ENCODE measurements around the gene TMEM40.
A peak's percentile ranks its signal among the peaks of the same experiment; 100 is the strongest.

The TMEM40 gene

DNA sequence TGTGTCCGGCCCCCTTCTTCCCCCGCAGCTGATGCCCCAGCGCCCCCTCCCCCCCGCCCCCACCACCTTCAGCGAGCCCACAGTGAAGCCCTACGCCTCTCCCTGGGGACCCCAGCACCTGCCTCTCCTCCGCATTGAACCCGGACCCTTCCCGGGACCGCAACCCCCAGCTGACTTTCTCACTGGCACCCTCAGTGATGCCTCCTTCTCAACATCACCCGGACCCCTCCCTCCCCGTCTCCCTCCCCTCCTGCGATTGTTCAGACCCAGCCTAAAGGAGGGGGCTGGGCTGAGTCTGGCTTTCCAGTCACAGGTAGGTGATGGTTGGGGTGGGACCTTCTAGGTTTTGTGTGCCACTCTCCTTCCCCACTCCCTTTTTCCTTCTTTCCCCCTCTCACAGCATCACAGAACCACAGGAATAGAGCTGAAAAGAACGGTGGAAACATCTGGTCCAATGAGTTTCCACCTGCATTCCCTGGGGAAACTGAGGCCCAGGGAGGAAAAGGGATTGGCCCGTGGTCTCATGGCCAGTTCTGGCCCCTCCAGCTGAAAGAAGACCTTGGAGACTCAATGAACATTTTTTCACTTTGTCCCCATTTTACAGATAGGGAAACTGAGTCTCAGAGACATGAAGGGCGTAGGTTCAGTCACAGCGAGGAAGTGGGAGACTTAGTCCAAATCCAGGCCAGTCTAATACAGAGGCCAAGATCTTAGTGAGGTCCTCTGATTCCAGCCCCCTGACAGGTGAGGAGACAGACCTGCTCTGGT is 38.2 kb upstream of the TMEM40 start:
- Histone ChIP-seq H3K36me3 (ENCODE audit: control insufficient read depth in 1 of 2, insufficient read depth in 2 of 2, low read length in 2 of 2) (no peaks in the 10 kb centered on the region), H3K27ac (ENCODE audit: low read depth, low read length) (no peak overlapping the region), H2AK5ac (ENCODE audit: low read length) (no peak overlapping the region), H4K91ac (ENCODE audit: low read depth, low read length) (no peak overlapping the region), H3K23ac (ENCODE audit: low read length) (no peak overlapping the region), H2BK5ac (ENCODE audit: low read depth, low read length, poor library complexity) (no peak overlapping the region), H3K14ac (ENCODE audit: low read length) (no peak overlapping the region), H2AFZ (ENCODE audit: insufficient read depth, low read length, poor library complexity) (no peak overlapping the region), H3K79me2 (ENCODE audit: control insufficient read depth, insufficient read depth, low read length, poor library complexity) (no peaks in the 10 kb centered on the region), H2BK12ac (ENCODE audit: low read length) (no peak overlapping the region), H3K4me2 (ENCODE audit: low read length) (no peak overlapping the region), H3K4me1 (ENCODE audit: control insufficient read depth in 1 of 2, insufficient read depth in 2 of 2, low read length in 2 of 2) (peaks cover 3 to 8% of the 10 kb centered on the region in 2 experiments), H3K18ac (ENCODE audit: low read length) (no peak overlapping the region), H3K27me3 (ENCODE audit: insufficient read depth, low read length) (peaks cover 9% of the 10 kb centered on the region), H3K9me3 (ENCODE audit: insufficient read depth, low read depth, low read length) (no peaks in the 10 kb centered on the region), H3K4ac (ENCODE audit: low read depth, low read length) (no peak overlapping the region), H4K12ac (ENCODE audit: low read depth, low read length) (no peak overlapping the region), H3K4me3 (ENCODE audit: low read depth, low read length) (no peak overlapping the region), H3K9ac (ENCODE audit: low read length) (no peak overlapping the region), H3K79me1 (ENCODE audit: low read length) (no peaks in the 10 kb centered on the region), H2BK120ac (ENCODE audit: insufficient read depth, low read length, poor library complexity) (no peak overlapping the region), H4K8ac (ENCODE audit: low read depth, low read length) (no peak overlapping the region)
- no CpG with 5 or more reads among the region's 17 CpGs for WGBS (ENCODE audit: extremely low coverage, insufficient coverage, insufficient read length)
- DNase-seq: no peak

DNA sequence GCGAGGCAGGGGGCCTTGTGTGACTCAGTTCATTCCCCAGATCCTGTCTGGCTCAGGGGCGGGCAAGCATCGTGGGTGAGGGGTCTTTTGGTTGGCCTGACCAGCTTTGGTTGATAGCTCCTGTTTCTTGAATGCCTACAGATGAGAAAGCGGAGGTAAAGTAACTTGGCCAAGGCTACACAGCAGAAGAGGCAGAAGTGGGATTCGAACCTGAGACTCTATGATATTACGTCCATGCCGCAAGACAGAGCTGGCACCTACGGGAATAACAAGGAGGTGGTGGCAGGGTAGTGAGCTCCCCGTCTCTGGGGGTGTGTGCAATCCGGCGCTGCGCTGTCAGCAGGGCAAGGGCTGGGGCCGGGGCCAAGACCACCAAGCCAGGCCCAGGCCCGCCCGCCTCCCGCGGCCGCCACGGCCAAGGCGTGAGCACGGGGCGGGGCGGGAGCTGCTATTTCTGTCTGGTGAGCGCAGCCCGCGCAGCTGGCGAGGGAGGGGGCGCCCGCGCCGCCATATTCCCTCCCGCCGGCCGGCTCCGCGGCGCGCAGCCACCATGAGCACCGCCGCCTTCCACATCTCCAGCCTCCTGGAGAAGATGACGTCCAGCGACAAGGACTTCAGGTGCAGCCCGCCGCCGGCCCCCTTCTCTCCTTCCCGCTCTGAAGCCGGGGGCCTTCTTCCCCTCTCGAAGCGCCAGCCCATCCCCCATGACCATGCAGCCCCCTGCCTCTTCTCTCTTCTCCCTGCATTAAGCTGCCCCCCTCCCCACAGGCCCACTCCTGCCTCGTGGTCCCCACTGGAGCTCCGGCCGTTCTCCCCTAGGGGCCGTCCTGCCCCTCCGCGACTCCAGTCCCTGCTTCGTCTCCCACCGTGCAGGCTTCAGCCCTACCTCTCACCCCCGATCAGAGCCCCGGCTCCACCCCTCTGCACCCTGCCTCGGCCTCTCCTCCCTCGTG is 37.4 kb upstream of the TMEM40 start, which contains the start of gene CAND2:
CAND2 (plus strand) TSS at position 510 of the 953 bp plus-strand sequence; CDS start at position 551, 41 bp downstream.
- no CpG with 5 or more reads among the region's 61 CpGs for WGBS (ENCODE audit: extremely low coverage, insufficient coverage, insufficient read length)

DNA sequence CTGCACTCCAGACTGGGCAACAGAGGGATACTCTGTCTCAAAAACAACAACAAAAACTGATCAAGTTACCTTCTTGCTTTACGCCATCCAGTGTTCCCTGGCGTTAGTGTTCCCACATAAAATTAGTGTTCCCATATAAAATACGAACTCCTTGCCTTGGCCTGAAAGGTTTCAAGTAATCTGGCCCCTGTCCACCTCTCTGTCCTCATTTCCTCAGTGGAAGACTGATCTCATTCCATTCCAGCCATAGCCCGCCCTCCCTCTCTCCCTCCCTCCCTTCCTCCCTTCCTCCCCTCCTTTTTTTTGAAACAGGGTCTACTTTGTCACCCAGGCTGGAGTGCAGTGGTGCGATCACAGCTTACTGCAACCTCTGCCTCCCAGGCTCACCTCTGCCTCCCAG is 34.6 kb upstream of the TMEM40 start:
- Histone ChIP-seq H3K79me1 (ENCODE audit: low read length) (no peaks in the 10 kb centered on the region), H2BK120ac (ENCODE audit: insufficient read depth, low read length, poor library complexity) (no peak overlapping the region), H2AFZ (ENCODE audit: insufficient read depth, low read length, poor library complexity) (no peak overlapping the region), H3K9me3 (ENCODE audit: insufficient read depth, low read depth, low read length) (no peaks in the 10 kb centered on the region), H3K27ac (ENCODE audit: low read depth, low read length) (no peak overlapping the region), H3K79me2 (ENCODE audit: control insufficient read depth, insufficient read depth, low read length, poor library complexity) (no peaks in the 10 kb centered on the region), H3K4me3 (ENCODE audit: low read depth, low read length) (no peak overlapping the region), H3K23ac (ENCODE audit: low read length) (no peak overlapping the region), H3K27me3 (ENCODE audit: insufficient read depth, low read length) (peaks cover 9% of the 10 kb centered on the region), H3K18ac (ENCODE audit: low read length) (no peak overlapping the region), H4K12ac (ENCODE audit: low read depth, low read length) (no peak overlapping the region), H4K91ac (ENCODE audit: low read depth, low read length) (no peak overlapping the region), H3K14ac (ENCODE audit: low read length) (no peak overlapping the region), H3K4me2 (ENCODE audit: low read length) (no peak overlapping the region), H4K8ac (ENCODE audit: low read depth, low read length) (no peak overlapping the region), H3K4me1 (ENCODE audit: control insufficient read depth in 1 of 2, insufficient read depth in 2 of 2, low read length in 2 of 2) (peaks cover 3 to 8% of the 10 kb centered on the region in 2 experiments), H3K9ac (ENCODE audit: low read length) (no peak overlapping the region), H2AK5ac (ENCODE audit: low read length) (no peak overlapping the region), H3K4ac (ENCODE audit: low read depth, low read length) (no peak overlapping the region), H2BK12ac (ENCODE audit: low read length) (no peak overlapping the region), H2BK5ac (ENCODE audit: low read depth, low read length, poor library complexity) (no peak overlapping the region), H3K36me3 (ENCODE audit: control insufficient read depth in 1 of 2, insufficient read depth in 2 of 2, low read length in 2 of 2) (no peaks in the 10 kb centered on the region)
- no peak for DNase-seq
- no CpG with 5 or more reads among the region's 5 CpGs for WGBS (ENCODE audit: extremely low coverage, insufficient coverage, insufficient read length)

More for the DNA sequence above, 37.4 kb upstream of the TMEM40 start, which contains the start of gene CAND2:
- Histone ChIP-seq H3K9ac (ENCODE audit: low read length) (no peak within 1 kb of the TSS), H3K27ac (ENCODE audit: low read depth, low read length) (no peak within 1 kb of the TSS), H3K23ac (ENCODE audit: low read length) (no peak within 1 kb of the TSS), H4K91ac (ENCODE audit: low read depth, low read length) (no peak within 1 kb of the TSS), H3K4me3 (ENCODE audit: low read depth, low read length) (peak within 1 kb of the TSS; percentile 59), H3K4me1 (ENCODE audit: control insufficient read depth in 1 of 2, insufficient read depth in 2 of 2, low read length in 2 of 2) (peaks cover 3 to 8% of the 10 kb centered on the region in 2 experiments), H4K12ac (ENCODE audit: low read depth, low read length) (no peak within 1 kb of the TSS), H3K18ac (ENCODE audit: low read length) (no peak within 1 kb of the TSS), H3K79me1 (ENCODE audit: low read length) (no peaks in the 10 kb centered on the region), H2AK5ac (ENCODE audit: low read length) (no peak within 1 kb of the TSS), H4K8ac (ENCODE audit: low read depth, low read length) (peak within 1 kb of the TSS; percentile 59), H3K4ac (ENCODE audit: low read depth, low read length) (no peak within 1 kb of the TSS), H2BK12ac (ENCODE audit: low read length) (no peak within 1 kb of the TSS), H2BK120ac (ENCODE audit: insufficient read depth, low read length, poor library complexity) (no peak within 1 kb of the TSS), H3K9me3 (ENCODE audit: insufficient read depth, low read depth, low read length) (no peaks in the 10 kb centered on the region), H2BK5ac (ENCODE audit: low read depth, low read length, poor library complexity) (no peak within 1 kb of the TSS), H3K14ac (ENCODE audit: low read length) (no peak within 1 kb of the TSS), H3K79me2 (ENCODE audit: control insufficient read depth, insufficient read depth, low read length, poor library complexity) (no peaks in the 10 kb centered on the region), H2AFZ (ENCODE audit: insufficient read depth, low read length, poor library complexity) (peak within 1 kb of the TSS; percentile 33), H3K27me3 (ENCODE audit: insufficient read depth, low read length) (peaks cover 9% of the 10 kb centered on the region), H3K4me2 (ENCODE audit: low read length) (peak within 1 kb of the TSS; percentile 78), H3K36me3 (ENCODE audit: control insufficient read depth in 1 of 2, insufficient read depth in 2 of 2, low read length in 2 of 2) (no peaks in the 10 kb centered on the region)
- DNase-seq: peak; percentile 8 to 52

DNA sequence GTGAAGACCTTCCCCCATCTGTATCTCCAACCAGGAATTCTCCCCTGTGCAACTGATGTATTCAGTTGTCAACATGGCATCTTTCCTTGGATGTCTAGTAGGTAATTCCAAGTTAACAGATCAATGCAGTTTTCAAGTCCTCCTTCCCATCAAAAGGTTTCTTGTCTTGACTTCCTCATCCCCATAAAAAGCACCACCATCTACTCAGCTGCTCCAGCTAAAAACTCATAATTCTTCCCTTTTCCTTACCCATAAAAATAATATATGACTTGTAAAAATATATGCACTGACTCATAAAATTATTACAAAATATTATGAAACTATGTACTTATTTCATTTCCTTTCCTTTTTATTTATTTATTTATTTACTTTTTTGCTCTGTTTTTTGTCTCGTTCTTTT is 32.4 kb upstream of the TMEM40 start:
- no peak overlapping the region for H3K18ac ChIP-seq (ENCODE audit: low read length)
- DNase-seq: no peak
- no peak overlapping the region for H2BK5ac ChIP-seq (ENCODE audit: low read depth, low read length, poor library complexity)

More for the DNA sequence above, 32.4 kb upstream of the TMEM40 start:
- peaks cover 3 to 5% of the 10 kb centered on the region in 2 experiments for H3K4me1 ChIP-seq (ENCODE audit: control insufficient read depth in 1 of 2, insufficient read depth in 2 of 2, low read length in 2 of 2)
- no CpG with 5 or more reads among the region's 1 CpG for WGBS (ENCODE audit: extremely low coverage, insufficient coverage, insufficient read length)
- no peaks in the 10 kb centered on the region for H3K79me1 ChIP-seq (ENCODE audit: low read length)
- H3K36me3 ChIP-seq (ENCODE audit: control insufficient read depth in 1 of 2, insufficient read depth in 2 of 2, low read length in 2 of 2): no peaks in the 10 kb centered on the region
- H4K8ac ChIP-seq (ENCODE audit: low read depth, low read length): no peak overlapping the region
- no peak overlapping the region for H3K14ac ChIP-seq (ENCODE audit: low read length)
- H3K27ac ChIP-seq (ENCODE audit: low read depth, low read length): no peak overlapping the region
- no peak overlapping the region for H2BK12ac ChIP-seq (ENCODE audit: low read length)
- H3K9ac ChIP-seq (ENCODE audit: low read length): no peak overlapping the region
- no peak overlapping the region for H3K4me3 ChIP-seq (ENCODE audit: low read depth, low read length)
- H3K4ac ChIP-seq (ENCODE audit: low read depth, low read length): no peak overlapping the region
- H3K79me2 ChIP-seq (ENCODE audit: control insufficient read depth, insufficient read depth, low read length, poor library complexity): no peaks in the 10 kb centered on the region
- no peak overlapping the region for H3K4me2 ChIP-seq (ENCODE audit: low read length)
- no peak overlapping the region for H4K12ac ChIP-seq (ENCODE audit: low read depth, low read length)
- peaks cover 4% of the 10 kb centered on the region for H3K27me3 ChIP-seq (ENCODE audit: insufficient read depth, low read length)
- no peak overlapping the region for H2AK5ac ChIP-seq (ENCODE audit: low read length)
- no peak overlapping the region for H3K23ac ChIP-seq (ENCODE audit: low read length)
- no peak overlapping the region for H2AFZ ChIP-seq (ENCODE audit: insufficient read depth, low read length, poor library complexity)
- H3K9me3 ChIP-seq (ENCODE audit: insufficient read depth, low read depth, low read length): no peaks in the 10 kb centered on the region
- no peak overlapping the region for H2BK120ac ChIP-seq (ENCODE audit: insufficient read depth, low read length, poor library complexity)
- no peak overlapping the region for H4K91ac ChIP-seq (ENCODE audit: low read depth, low read length)
